ENCODE measurements around the gene RAB11FIP4.

GRCh38 chr17:31439716-31440115, 48.2 kb downstream of the RAB11FIP4 start:
- TF ChIP-seq CTCF (conservative IDR thresholded peaks at IDR 0.05; ENCODE audit: low read length) (no peak), EZH2phosphoT487 (IDR thresholded peaks at IDR 0.05; ENCODE audit: borderline replicate concordance) (no peak)
